Thoracic aorta (tissue), 2 donors: ENCODE results near the gene MACROH2A2. TPM values are rescaled to one million over a fixed set of nuclear protein-coding genes. Genes with fewer than 3 reads are reported as not detected.

Experiments
- ATAC-seq: fragments of 150-250 bp; one replicate; pipeline ENCODE4 v1.8.0; 2017; ENCODE audit warnings: low read depth; ENCODE audit not compliant: insufficient number of reproducible peaks, low FRiP score
- DNase-seq: peaks from one replicate; pipeline ENCODE4 v3.0.0-alpha.2; 2020; ENCODE audit warnings: low spot score
- H3K27ac ChIP-seq, 2 donors: fragments of 200-600 bp; sonication (generic); 1 replicate in 1 of 2; 2 replicates in 1 of 2; pipeline ENCODE4 v1.5.1; 2016; ENCODE audit warnings: mild to moderate bottlenecking in 2 of 2, moderate library complexity in 2 of 2
- H3K27me3 ChIP-seq: fragments of 200-600 bp; sonication (generic); replicated peaks from 2 replicates; pipeline ENCODE4 v1.6.0; 2016; ENCODE audit warnings: mild to moderate bottlenecking; ENCODE audit not compliant: insufficient read depth
- H3K36me3 ChIP-seq: fragments of 200-600 bp; sonication (generic); one replicate; pipeline ENCODE4 v1.5.1; 2016
- H3K4me1 ChIP-seq, 2 donors: fragments of 200-600 bp; sonication (generic); 1 replicate in 1 of 2; 2 replicates in 1 of 2; pipeline versions ENCODE4 v1.5.1 to v1.6.0; 2016; ENCODE audit warnings: low read depth in 2 of 2, mild to moderate bottlenecking in 1 of 2; ENCODE audit not compliant: control insufficient read depth in 1 of 2
- H3K4me3 ChIP-seq: fragments of 200-600 bp; sonication (generic); 2 replicates; pipeline ENCODE4 v1.5.1; 2016; ENCODE audit warnings: mild to moderate bottlenecking
- H3K9me3 ChIP-seq: fragments of 200-600 bp; sonication (generic); 2 replicates; pipeline ENCODE4 v1.5.1; 2016
- CTCF ChIP-seq: fragments of 200-600 bp; sonication (generic); IDR thresholded peaks from one replicate; pipeline ENCODE4 v1.5.1; 2019; ENCODE audit warnings: antibody characterized with exemption
- total RNA-seq, 2 donors: library from RNA; depleted of rRNA; stranded (reverse); fragments of >200 nt; gene quantifications; one replicate each; pipeline versions ENCODE4 v1.1.0 to v1.2.3, GENCODE V29; 2016

MACROH2A2 gene
- total RNA-seq, 2 donors from 2014 or later, result 0.68 to 8.5 TPM

- no peak for TF ChIP-seq CTCF
- no peaks in the 10 kb centered on the region for H3K9me3 ChIP-seq
- H3K27ac ChIP-seq, result no peak overlapping the region
- no peak overlapping the region for H3K4me3 ChIP-seq
- no peaks in the 10 kb centered on the region for H3K36me3 ChIP-seq
- DNase-seq (no peak), ATAC-seq (no peak)
- peaks cover 4 to 8% of the 10 kb centered on the region in 2 donors for H3K4me1 ChIP-seq
- no peaks in the 10 kb centered on the region for H3K27me3 ChIP-seq
Measured at GRCh38 chr10:70139997-70140250, 87.3 kb downstream of the MACROH2A2 start.

GRCh38 chr10:70140297-70140696, 87.7 kb downstream of the MACROH2A2 start:
- Histone ChIP-seq H3K9me3 (no peaks in the 10 kb centered on the region), H3K4me3 (no peak overlapping the region), H3K36me3 (no peaks in the 10 kb centered on the region), H3K27ac (no peak overlapping the region), H3K4me1 (peaks cover 7 to 12% of the 10 kb centered on the region in 2 donors), H3K27me3 (no peaks in the 10 kb centered on the region)
- no peak for DNase-seq
- no peak for ATAC-seq
- no peak for TF ChIP-seq CTCF

GRCh38 chr10:70142555-70142954, 89.9 kb downstream of the MACROH2A2 start:
- H3K36me3 ChIP-seq, result no peaks in the 10 kb centered on the region
- DNase-seq (no peak), ATAC-seq (no peak)
- H3K4me3 ChIP-seq, result no peak overlapping the region
- H3K27me3 ChIP-seq, result no peaks in the 10 kb centered on the region
- H3K9me3 ChIP-seq, result no peaks in the 10 kb centered on the region
- peaks cover 13 to 20% of the 10 kb centered on the region in 2 donors for H3K4me1 ChIP-seq
- TF ChIP-seq CTCF, result no peak
- H3K27ac ChIP-seq, result no peak overlapping the region

GRCh38 chr10:70144372-70145110, 91.9 kb downstream of the MACROH2A2 start:
- TF ChIP-seq CTCF, result no peak
- H3K4me1 ChIP-seq, result peaks cover 14 to 22% of the 10 kb centered on the region in 2 donors
- H3K36me3 ChIP-seq, result no peaks in the 10 kb centered on the region
- no peaks in the 10 kb centered on the region for H3K9me3 ChIP-seq
- ATAC-seq (no peak), DNase-seq (no peak)
- peak overlapping the region in 1 of 2 donors; percentile 82 for H3K27ac ChIP-seq
- H3K27me3 ChIP-seq, result no peaks in the 10 kb centered on the region
- H3K4me3 ChIP-seq, result peak overlapping the region; percentile 92

GRCh38 chr10:70145166-70145665, 92.6 kb downstream of the MACROH2A2 start:
- Histone ChIP-seq H3K27ac (peak overlapping the region; percentile 77 to 82), H3K36me3 (no peaks in the 10 kb centered on the region), H3K9me3 (no peaks in the 10 kb centered on the region), H3K4me1 (peaks cover 14 to 22% of the 10 kb centered on the region in 2 donors), H3K4me3 (peak overlapping the region; percentile 92), H3K27me3 (no peaks in the 10 kb centered on the region)
- no peak for DNase-seq
- no peak for ATAC-seq
- TF ChIP-seq CTCF, result no peak
